GM21786 (cell line): ENCODE data around the gene CCNJL.
"Not testable (repeated sequence)": the region's sequence is repeated elsewhere in the genome, so short reads cannot be mapped to it uniquely, and the experiment has no call there.

Experiments
- ATAC-seq: cut with Tn5 transposase; IDR thresholded peaks from one replicate; pipeline ENCODE4 v1.9.1; 2021; ENCODE audit not compliant: unreplicated experiment

CCNJL gene, protein sequence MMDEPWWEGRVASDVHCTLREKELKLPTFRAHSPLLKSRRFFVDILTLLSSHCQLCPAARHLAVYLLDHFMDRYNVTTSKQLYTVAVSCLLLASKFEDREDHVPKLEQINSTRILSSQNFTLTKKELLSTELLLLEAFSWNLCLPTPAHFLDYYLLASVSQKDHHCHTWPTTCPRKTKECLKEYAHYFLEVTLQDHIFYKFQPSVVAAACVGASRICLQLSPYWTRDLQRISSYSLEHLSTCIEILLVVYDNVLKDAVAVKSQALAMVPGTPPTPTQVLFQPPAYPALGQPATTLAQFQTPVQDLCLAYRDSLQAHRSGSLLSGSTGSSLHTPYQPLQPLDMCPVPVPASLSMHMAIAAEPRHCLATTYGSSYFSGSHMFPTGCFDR

DNA sequence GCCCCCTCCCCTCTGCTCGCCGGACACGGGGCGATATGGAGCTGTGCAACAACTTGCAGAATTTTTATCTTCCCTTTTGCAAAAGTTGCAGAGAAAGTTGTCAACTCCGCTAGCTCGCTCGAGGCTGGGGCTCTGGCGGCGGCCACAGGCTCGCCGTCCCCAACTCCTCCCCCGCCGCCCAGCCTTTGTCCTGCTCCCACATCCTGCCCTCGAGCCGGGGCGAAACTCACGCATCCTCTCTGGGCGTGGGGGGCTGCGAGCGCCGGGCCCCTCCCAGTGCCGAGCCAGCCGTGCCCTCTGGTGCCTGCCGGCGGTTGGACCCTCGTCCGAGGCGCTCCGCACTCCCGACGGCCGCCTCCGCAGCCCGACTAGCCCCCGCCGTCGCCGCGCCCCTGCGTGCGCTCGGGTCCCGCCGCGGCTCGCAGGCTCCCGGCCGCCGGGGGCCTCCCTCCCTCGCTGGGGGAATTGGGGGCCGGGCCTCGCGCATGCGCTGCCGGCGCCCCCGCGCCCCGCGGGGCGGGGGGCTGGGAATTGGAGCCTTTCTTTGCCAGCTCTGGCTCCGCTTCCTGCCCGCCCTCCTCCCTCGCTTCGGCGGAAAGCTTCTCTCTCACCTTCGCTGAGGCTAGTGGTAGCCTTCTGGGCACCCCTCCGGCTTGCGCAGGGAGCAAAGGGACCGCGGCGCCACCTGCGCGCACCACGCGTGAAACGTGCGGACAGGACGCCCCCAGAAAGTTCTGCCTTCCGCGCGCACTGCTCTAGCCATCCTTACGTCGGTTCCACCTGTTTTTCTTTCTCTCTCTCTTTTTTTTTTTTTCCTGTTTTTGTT, at the start of gene CCNJL:
CCNJL (minus strand) TSS at position 431 of the 826 bp plus-strand sequence. CDS start 641 bp downstream, outside the sequence.
- peak; percentile 56 for ATAC-seq

GRCh38 chr5:160361624-160362228, 49.4 kb upstream of the CCNJL start:
- no peak for ATAC-seq

GRCh38 chr5:160360310-160360709, 47.9 kb upstream of the CCNJL start:
- ATAC-seq = no peak

- ATAC-seq = no peak
Measured at GRCh38 chr5:160359816-160360215, 47.5 kb upstream of the CCNJL start.

- no peak for ATAC-seq
Measured at GRCh38 chr5:160359242-160359641, 46.9 kb upstream of the CCNJL start.

DNA sequence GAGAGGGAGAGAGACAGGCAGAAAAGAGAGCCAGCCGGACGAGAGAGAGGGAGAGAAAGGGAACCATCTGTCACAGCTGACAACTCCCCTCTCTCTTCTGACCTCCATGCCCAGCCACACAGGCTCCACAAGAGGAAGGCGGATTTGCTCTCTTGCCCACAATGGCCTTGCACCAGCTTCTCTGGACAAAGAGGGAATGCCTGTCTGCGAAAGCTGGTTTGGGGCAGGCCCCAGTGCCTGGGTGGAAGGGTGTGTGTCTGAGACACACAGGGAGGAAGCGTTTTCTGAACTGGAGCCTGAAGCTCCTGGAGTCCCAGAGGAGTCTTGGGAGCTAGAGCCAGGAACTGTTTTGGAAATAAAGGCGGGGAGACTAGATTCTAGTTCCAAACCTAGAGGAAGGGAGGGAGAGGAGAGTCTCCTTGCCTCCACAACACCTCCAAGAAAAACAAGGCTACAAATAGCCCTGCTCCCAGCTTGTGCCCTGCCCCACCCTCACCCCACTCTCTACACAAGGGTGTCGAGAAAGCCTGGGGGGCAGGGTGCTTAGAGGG, 45.6 kb upstream of the CCNJL start:
- no peak for ATAC-seq

DNA sequence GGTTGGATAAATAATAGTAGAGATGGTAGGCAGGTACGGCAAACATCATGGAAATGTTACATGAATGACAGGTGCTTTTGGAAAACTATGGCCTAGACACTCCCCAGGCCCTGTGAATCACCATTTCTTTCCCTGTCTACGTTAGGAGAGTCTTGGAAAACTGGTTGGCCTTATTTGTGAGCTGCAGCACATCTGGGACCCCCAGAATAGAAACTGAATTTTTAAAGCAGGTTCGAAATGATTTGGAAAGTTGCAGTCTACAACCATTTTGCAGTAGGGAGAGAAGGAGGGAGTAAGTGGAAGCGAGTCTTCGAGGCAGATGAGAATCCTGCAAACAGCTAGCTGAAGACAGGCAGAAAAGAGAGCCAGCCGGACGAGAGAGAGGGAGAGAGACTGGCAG, 45.0 kb upstream of the CCNJL start:
- ATAC-seq = no peak

DNA sequence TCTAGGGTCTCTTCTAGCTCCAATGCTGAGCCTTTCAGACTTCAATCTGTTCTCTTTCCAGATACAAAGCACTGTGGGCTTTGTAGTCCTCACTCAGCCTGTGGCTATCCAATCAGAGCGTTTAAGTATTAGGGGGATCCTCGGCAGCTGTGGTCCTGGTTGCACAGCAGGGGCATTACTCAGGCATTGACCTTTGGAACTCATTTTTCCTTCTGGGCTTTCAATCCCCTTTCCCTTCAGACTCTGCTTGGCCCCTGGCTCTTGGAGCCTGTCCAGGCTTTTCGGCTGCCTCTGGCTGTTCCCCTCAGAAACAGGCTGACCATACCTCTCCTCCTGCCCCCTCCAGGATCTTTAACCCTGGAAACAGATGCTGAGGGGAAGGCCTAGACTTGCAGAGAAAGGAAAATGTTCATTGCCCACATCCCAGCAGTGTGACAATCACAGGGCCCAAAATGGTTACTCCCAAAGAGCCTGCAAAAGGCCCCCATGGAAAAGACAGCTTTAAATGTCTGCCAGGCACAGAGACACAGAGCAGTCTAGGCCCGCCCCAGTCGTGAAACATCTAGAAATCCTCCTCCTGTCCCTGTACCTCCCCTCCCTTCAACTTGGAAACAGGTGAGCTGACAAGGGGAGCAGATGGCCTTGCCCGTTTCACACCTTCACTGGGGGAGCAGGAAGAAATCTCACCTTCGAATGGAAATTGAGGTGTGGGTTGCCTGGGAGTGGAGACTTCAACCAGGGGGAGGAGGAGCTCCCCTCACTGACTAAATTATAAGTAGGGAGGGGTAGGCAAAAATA, 44.4 kb upstream of the CCNJL start:
- no peak for ATAC-seq

GRCh38 chr5:160354666-160355065, 42.3 kb upstream of the CCNJL start:
- no peak for ATAC-seq

DNA sequence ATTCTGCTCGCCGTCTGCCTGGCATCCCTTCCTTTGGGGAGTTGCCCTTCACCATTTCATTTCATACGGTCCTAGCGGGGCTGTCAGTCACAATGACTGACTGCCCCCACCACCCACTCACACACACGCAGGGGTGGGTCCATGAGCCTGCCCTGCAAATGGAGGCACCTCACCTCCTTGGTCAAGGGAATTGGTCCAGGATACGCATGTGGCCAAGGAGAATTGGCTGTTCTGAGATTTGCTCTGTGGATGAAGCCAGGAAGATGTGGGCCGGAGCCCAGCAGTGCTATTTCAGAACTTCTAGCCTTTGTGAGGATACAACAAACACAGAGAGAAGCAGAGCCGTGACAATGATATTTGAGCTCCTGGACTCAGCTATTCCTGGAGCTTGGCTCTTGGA, 41.0 kb upstream of the CCNJL start:
- no peak for ATAC-seq

- no peak for ATAC-seq
Measured at GRCh38 chr5:160352308-160352707, 39.9 kb upstream of the CCNJL start.

GRCh38 chr5:160349935-160350303, 37.6 kb upstream of the CCNJL start:
- no peak for ATAC-seq

GRCh38 chr5:160349249-160349934, 37.0 kb upstream of the CCNJL start:
- ATAC-seq = no peak

DNA sequence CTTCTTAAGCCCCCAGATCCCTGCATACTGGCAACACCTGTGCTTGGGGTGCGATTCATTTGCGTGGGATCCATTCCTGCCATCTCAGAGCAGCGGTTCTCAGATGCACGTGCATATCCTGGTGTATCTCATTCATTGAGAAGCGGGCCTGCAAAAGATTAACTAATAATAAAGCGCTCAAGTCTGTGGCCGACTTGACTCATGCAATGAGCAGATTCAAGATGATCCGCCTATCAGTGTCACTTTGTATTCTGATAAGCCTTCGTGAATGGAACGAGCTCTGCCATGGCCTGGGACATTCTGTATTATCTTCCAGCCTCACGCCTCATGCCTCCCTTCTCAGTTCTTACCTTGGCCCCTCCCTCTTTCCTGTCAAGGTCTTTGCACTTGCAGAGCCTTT, 35.7 kb upstream of the CCNJL start:
- no peak for ATAC-seq

- no peak for ATAC-seq
Measured at GRCh38 chr5:160347448-160347847, 35.1 kb upstream of the CCNJL start.

DNA sequence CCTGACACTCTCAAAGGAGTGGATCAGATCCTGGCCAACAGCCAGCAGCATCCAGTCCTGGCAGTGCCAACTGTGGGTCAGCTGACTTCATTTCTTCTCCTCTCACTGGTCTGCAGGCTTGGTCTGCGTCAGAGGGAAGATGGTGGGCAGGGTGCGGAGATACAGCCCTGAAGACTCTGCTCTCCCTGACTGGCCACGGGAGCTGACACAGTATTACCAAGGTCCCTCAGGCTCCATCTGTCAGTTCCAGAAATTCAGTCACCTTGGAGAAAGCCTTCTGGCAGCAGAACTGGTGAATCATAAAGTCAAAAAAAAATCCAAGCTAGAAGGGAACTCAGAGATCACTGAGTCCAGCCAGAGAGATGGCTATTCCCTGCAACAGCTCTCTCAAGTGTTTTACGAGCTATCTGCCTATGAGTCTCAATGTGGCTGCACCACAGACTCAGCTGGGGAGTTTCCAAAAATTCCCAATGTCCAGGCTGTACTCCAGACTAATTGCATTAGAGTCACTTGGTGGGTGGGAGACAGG, 30.1 kb upstream of the CCNJL start:
- no peak for ATAC-seq

GRCh38 chr5:160341309-160341870, 29.0 kb upstream of the CCNJL start:
- ATAC-seq = no peak

DNA sequence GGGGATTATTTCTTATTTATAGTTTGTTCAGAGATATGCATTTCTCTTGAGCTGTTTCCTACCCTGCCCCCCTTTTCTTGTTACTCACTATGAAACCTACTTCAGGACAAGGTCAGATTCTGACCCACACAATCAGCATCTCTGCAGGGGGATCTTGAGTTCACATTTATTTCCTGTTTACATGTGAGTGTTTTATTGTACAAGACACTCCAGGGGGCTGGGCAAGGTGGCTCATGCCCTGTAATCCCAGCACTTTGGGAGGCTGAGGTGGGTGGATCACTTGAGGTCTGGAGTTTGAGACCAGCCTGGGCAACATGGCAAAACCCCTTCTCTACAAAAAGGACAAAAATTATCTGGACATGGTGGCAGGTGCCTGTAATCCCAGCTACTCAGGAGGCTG, 28.1 kb upstream of the CCNJL start:
- not testable (repeated sequence) for ATAC-seq

DNA sequence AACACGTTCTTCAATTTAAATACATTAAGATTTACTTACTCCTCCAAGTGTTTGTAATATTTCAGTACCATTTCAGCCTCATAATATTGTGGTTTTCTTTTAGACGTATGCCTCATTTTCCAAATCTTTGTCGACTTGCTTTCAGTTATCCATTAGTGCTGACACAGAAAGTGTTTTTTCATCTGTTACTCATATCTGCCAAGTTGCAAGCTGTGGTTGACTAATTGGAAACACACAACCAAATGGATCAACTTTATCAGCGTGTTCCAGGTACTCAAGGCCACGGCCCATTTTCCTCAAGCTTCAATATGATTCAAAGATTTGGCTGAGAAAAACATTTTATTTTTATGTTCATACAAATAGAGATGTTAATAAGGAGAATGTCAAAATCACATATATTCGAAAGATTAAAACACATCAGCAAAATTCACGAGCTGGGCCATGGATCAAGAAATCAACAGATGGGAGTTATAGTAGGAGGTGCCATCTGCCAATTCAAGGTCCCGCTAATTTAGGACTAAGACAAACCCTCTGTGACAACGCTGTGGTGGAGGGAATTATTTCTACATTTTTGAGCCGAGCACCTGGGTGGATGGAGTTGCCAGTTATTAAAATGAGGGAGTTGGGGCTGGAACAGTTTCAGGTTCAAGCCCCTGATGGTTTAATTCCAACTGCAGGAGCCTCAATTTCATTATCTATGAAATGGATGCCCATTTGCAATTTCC, 27.2 kb upstream of the CCNJL start:
- no peak for ATAC-seq
